ENCODE data around the gene UNC80. TPM values are rescaled to one million over a fixed set of nuclear protein-coding genes. Genes with fewer than 3 reads are reported as not detected.

Gene UNC80
- total and polyA plus RNA-seq, 2 donors from 2014 or later = 0.04 to 0.06 TPM

DNA sequence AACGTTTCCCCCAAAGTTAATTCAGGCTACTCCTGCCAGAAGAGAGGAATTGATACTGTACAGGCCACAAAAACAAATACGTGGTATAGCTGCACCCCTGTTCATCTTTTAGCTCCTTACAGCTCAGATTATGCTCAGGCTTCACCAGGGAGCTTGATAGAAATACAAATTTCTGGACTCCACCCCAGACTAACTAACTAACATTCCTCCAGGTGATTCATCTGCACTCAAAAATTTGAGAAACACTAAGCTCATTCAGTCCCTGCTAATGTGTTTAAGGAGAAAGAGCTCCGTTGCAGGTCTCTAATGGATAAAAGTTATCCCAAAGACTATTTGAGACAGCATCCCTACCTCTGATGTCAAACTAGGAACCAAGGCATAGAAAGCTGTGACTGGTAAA is 36.8 kb upstream of the UNC80 start:
- Histone ChIP-seq H3K27me3 (ENCODE audit: control insufficient read depth, insufficient read depth, low read length) (no peaks in the 10 kb centered on the region), H3K27ac (ENCODE audit: low read depth in 2 of 2, low read length in 2 of 2) (no peak overlapping the region), H3K4me3 (ENCODE audit: low read length in 3 of 3) (no peak overlapping the region), H3K9ac (ENCODE audit: low read length in 3 of 3) (no peak overlapping the region), H3K4me1 (ENCODE audit: control insufficient read depth in 2 of 3, insufficient read depth in 2 of 3, low read depth in 1 of 3, low read length in 3 of 3) (no peaks in the 10 kb centered on the region), H3K36me3 (ENCODE audit: control insufficient read depth in 2 of 3, insufficient read depth in 3 of 3, low read length in 3 of 3) (no peaks in the 10 kb centered on the region), H3K9me3 (ENCODE audit: control insufficient read depth in 2 of 3, insufficient read depth in 1 of 3, low read length in 3 of 3) (no peaks in the 10 kb centered on the region)
- FAIRE-seq (no peak), DNase-seq (no peak)
- intact Hi-C loops (cut with DNase I) = no loop called here
- TF ChIP-seq CTCF (IDR thresholded peaks at IDR 0.05; ENCODE audit: borderline replicate concordance, extremely low read depth, insufficient read depth) = no peak

DNA sequence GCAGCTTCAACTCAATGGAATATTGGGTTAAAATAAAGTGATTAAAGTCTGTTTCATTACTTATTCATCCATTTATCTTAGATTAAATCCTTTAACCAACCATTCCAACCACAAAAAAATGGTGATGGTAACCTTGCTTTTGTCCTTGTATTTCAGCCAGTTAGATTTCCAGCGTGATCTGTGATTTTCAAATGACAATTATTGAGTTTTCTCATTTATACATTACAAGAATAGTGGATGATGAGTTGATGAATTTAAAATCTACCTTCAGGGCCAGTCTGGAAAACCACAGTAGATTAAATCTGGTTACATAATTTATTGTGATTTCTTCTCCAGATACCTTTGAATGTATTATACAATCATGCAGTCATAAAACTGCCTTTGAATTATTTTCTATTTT is 29.7 kb upstream of the UNC80 start:
- Histone ChIP-seq H3K9me3 (ENCODE audit: control insufficient read depth in 2 of 3, insufficient read depth in 1 of 3, low read length in 3 of 3) (no peaks in the 10 kb centered on the region), H3K4me3 (ENCODE audit: low read length in 3 of 3) (no peak overlapping the region), H3K27ac (ENCODE audit: low read depth in 2 of 2, low read length in 2 of 2) (no peak overlapping the region), H3K36me3 (ENCODE audit: control insufficient read depth in 2 of 3, insufficient read depth in 3 of 3, low read length in 3 of 3) (no peaks in the 10 kb centered on the region), H3K9ac (ENCODE audit: low read length in 3 of 3) (no peak overlapping the region), H3K4me1 (ENCODE audit: control insufficient read depth in 2 of 3, insufficient read depth in 2 of 3, low read depth in 1 of 3, low read length in 3 of 3) (no peaks in the 10 kb centered on the region), H3K27me3 (ENCODE audit: control insufficient read depth, insufficient read depth, low read length) (no peaks in the 10 kb centered on the region)
- DNase-seq (no peak), FAIRE-seq (no peak)
- TF ChIP-seq CTCF (IDR thresholded peaks at IDR 0.05; ENCODE audit: borderline replicate concordance, extremely low read depth, insufficient read depth) = no peak
- intact Hi-C loops (cut with DNase I) = no loop called here

- H3K9ac ChIP-seq (ENCODE audit: low read length in 3 of 3) = no peak overlapping the region
- no peaks in the 10 kb centered on the region for H3K9me3 ChIP-seq (ENCODE audit: control insufficient read depth in 2 of 3, insufficient read depth in 1 of 3, low read length in 3 of 3)
- H3K4me1 ChIP-seq (ENCODE audit: control insufficient read depth in 2 of 3, insufficient read depth in 2 of 3, low read depth in 1 of 3, low read length in 3 of 3) = no peaks in the 10 kb centered on the region
- H3K36me3 ChIP-seq (ENCODE audit: control insufficient read depth in 2 of 3, insufficient read depth in 3 of 3, low read length in 3 of 3) = no peaks in the 10 kb centered on the region
- DNase-seq (no peak), FAIRE-seq (no peak)
- no peak overlapping the region for H3K4me3 ChIP-seq (ENCODE audit: low read length in 3 of 3)
- H3K27ac ChIP-seq (ENCODE audit: low read depth in 2 of 2, low read length in 2 of 2) = no peak overlapping the region
- intact Hi-C loops (cut with DNase I) = no loop called here
- no peak for TF ChIP-seq CTCF (IDR thresholded peaks at IDR 0.05; ENCODE audit: borderline replicate concordance, extremely low read depth, insufficient read depth)
- no peaks in the 10 kb centered on the region for H3K27me3 ChIP-seq (ENCODE audit: control insufficient read depth, insufficient read depth, low read length)
Measured at GRCh38 chr2:209753020-209753419, 18.6 kb upstream of the UNC80 start.

- Histone ChIP-seq H3K4me3 (ENCODE audit: low read length in 3 of 3) (no peak overlapping the region), H3K9me3 (ENCODE audit: control insufficient read depth in 2 of 3, insufficient read depth in 1 of 3, low read length in 3 of 3) (no peaks in the 10 kb centered on the region), H3K27ac (ENCODE audit: low read depth in 2 of 2, low read length in 2 of 2) (no peak overlapping the region), H3K4me1 (ENCODE audit: control insufficient read depth in 2 of 3, insufficient read depth in 2 of 3, low read depth in 1 of 3, low read length in 3 of 3) (no peaks in the 10 kb centered on the region), H3K9ac (ENCODE audit: low read length in 3 of 3) (no peak overlapping the region), H3K27me3 (ENCODE audit: control insufficient read depth, insufficient read depth, low read length) (no peaks in the 10 kb centered on the region), H3K36me3 (ENCODE audit: control insufficient read depth in 2 of 3, insufficient read depth in 3 of 3, low read length in 3 of 3) (no peaks in the 10 kb centered on the region)
- no peak for FAIRE-seq
- DNase-seq = no peak
- TF ChIP-seq CTCF (IDR thresholded peaks at IDR 0.05; ENCODE audit: borderline replicate concordance, extremely low read depth, insufficient read depth) = no peak
- intact Hi-C loops (cut with DNase I) = no loop called here
Measured at GRCh38 chr2:209757163-209757562, 14.5 kb upstream of the UNC80 start.
